Measurements from ENCODE around the gene ADTRP.

Gene ADTRP

GRCh38 chr6:11778036-11778435, 567 bp downstream of the ADTRP start:
- DNase-seq (ENCODE audit: extremely low spot score, insufficient read length, low read depth): no peak
- FAIRE-seq: no peak

DNA sequence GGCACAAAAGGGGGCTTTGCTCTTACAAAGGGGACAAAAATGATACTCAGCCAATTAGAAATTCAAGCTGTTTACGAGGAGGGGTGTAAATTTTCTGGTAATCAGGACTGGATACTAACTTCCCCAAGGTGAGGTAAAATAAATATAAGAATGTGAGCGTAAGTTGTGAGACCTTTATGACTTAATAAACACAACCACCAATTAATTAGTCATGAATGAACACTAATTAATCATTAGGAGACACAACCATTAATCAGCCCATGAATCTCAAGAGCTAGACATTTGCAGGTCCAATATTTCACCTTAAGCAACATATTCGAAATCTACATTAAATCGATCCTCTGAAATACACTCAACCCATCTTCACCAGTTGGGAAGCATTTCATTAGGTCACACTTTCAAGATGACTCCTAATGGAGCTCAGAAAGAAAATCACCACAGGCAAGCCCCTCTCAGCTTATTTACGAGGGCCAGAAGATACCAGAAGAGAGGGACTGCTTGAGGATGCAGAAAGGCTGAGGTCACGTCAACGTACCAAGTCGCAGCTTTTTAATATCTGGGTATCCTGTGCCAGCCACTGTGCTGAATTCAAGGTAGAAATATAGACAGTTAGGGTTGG, 2.7 kb downstream of the ADTRP start:
- FAIRE-seq (no peak), DNase-seq (ENCODE audit: extremely low spot score, insufficient read length, low read depth) (no peak)

DNA sequence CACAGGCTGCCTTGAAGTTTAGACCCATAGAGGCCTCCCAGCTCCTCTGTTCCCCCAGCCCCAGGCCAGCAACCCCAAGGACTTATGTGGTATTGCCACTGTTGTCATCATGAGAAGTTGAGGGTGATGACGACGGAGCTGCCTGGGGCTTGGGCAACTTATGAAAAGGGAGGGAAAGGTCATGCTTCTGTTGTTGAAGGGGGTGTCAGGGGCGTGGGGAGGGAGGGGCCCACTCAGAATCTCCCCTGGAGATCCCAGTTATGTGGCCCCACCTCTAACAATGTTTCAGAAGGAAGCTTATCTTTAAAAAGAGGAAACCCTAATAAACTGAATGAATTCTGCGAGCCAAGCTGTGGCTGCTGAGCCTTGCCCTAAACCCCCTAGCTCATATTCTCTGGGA, 4.2 kb downstream of the ADTRP start:
- no peak for DNase-seq (ENCODE audit: extremely low spot score, insufficient read length, low read depth)
- no peak for FAIRE-seq

DNA sequence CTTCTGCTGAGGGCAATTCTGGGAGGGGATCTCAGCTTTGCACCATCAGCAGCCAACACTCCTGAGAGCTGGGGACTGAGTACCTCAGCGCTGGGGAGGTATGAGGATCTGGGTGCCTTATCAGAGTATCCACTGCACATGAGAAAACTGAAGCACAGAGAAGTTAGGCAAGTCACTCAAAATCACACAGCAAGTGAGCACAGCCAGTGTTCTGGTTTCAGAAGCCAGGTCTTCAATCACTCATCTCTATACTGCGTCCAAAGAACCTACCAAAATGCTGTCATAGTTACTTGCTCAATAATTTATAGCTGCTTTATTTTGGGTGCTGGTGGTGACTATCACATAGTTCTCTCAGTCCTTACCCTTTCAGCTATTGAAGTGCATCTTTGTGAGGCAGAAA, 5.0 kb downstream of the ADTRP start:
- FAIRE-seq: no peak

GRCh38 chr6:11773013-11773412, 5.6 kb downstream of the ADTRP start:
- no peak for DNase-seq (ENCODE audit: extremely low spot score, insufficient read length, low read depth)
- FAIRE-seq: no peak

More for the DNA sequence above, 5.0 kb downstream of the ADTRP start:
- DNase-seq (ENCODE audit: extremely low spot score, insufficient read length, low read depth): no peak

GRCh38 chr6:11772109-11772825, 6.3 kb downstream of the ADTRP start:
- FAIRE-seq: no peak
- no peak for DNase-seq (ENCODE audit: extremely low spot score, insufficient read length, low read depth)

DNA sequence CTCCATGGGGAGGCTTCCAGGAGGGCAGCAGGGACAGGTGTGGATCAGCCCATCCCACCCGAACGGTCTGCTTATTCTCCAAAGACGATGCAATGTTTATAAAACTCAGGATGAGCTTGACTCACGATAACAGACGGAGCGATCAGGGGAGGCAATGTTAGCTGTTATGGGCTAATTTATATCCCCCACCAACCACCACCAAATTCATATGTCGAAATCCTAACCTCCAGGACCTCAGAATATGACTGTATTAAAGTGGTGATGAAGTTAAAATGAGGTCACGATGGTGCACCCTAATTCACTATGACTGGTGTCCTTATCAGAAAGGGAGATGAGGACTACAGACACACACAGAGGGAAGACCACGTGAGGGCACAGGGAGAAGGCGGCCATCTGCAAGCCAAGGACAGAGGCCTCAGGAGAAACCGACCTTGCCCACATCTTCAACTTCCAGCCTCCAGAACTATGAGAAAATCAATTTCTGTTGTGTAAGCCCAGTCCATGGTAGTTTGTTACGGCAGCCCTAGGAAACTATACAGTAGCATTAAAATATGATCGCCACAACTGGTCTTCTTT, 7.0 kb downstream of the ADTRP start:
- no peak for FAIRE-seq
- no peak for DNase-seq (ENCODE audit: extremely low spot score, insufficient read length, low read depth)

- DNase-seq (ENCODE audit: extremely low spot score, insufficient read length, low read depth) (no peak), FAIRE-seq (no peak)
These were observed 7.8 kb downstream of the ADTRP start for GRCh38 chr6:11770546-11771466.

GRCh38 chr6:11769811-11770545, 8.6 kb downstream of the ADTRP start:
- no peak for FAIRE-seq
- DNase-seq (ENCODE audit: extremely low spot score, insufficient read length, low read depth): no peak

DNA sequence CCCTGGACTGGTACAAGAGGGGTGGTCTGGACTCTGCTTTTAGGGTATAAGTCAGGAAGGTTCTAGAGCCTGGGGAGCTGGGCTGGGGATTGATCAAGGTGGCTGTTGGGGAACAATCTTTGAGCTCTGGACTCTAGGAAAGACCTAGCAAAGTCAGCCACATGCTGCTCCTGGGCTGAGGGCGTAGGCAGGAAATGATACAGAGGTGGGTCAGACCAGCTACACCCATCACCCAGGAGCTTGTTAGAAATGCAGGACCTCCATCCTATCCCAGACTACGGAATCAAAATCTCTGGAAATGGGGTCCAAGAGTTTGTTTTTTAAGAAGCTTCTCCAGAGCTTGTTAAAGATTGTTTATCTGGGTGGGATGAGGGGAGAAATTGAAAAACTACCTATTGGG, 9.4 kb downstream of the ADTRP start:
- DNase-seq (ENCODE audit: extremely low spot score, insufficient read length, low read depth) (no peak), FAIRE-seq (no peak)

GRCh38 chr6:11767978-11768756, 10.4 kb downstream of the ADTRP start:
- DNase-seq (ENCODE audit: extremely low spot score, insufficient read length, low read depth) (no peak), FAIRE-seq (no peak)

- DNase-seq (ENCODE audit: extremely low spot score, insufficient read length, low read depth) (no peak), FAIRE-seq (no peak)
These were observed 11.1 kb downstream of the ADTRP start for GRCh38 chr6:11767458-11767857.

- no peak for FAIRE-seq
- DNase-seq (ENCODE audit: extremely low spot score, insufficient read length, low read depth): no peak
These were observed 11.8 kb downstream of the ADTRP start for GRCh38 chr6:11766589-11767450.

- no peak for DNase-seq (ENCODE audit: extremely low spot score, insufficient read length, low read depth)
- no peak for FAIRE-seq
These were observed 12.6 kb downstream of the ADTRP start for GRCh38 chr6:11766043-11766442.

DNA sequence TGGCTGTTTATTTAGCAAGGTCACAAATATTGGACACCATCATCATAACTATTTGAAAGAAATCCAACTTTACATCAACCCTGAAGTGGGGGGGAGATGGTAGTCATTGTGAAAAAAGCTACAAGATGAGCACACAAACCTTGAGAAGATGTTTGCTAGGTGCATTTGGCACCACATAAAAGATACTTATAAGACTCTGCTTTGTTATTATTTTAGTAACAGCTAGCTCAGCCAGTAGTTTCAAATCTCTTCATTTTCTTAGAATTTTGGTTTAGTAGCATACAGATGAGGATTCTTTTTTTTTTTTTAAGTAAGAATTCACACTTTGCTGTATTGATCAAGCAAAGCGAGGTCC, 14.4 kb downstream of the ADTRP start:
- no peak for DNase-seq (ENCODE audit: extremely low spot score, insufficient read length, low read depth)
- no peak for FAIRE-seq

DNA sequence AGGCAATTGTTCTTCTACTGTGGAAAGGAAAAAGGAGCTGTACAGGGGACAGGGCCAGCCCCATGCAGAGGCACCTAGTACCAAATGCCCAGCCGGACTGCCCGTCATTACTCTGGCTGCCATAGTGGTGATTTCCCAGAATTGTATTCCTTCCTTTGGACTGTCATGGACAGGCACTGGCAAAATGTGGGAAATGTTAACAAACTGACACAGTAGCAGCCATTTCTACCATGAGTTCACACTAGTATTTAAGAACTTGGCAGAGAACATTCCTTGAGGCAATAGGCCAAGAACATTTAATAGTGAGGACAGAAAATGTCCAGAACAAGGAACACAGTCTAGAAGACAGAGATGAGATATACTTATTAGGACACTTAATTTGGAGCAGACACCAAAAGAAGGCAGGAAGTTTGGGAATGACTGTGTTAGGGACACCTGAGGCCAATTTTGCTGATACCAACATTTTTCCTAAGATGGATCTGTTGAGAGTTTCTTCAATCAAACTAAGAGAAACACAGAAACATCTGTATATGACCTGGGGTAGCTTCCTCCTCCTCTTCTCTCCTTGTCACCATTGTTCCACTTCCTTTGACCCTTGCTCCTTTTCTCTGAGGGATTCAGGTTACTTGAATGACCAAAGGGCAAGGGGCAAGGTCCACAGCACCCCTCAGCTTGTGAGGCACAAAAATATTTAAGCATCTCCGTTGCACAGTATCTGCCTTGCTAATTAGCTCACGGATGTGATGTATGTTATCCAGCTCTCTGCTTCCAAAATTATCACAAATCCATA, 14.9 kb downstream of the ADTRP start:
- FAIRE-seq (no peak), DNase-seq (ENCODE audit: extremely low spot score, insufficient read length, low read depth) (no peak)

DNA sequence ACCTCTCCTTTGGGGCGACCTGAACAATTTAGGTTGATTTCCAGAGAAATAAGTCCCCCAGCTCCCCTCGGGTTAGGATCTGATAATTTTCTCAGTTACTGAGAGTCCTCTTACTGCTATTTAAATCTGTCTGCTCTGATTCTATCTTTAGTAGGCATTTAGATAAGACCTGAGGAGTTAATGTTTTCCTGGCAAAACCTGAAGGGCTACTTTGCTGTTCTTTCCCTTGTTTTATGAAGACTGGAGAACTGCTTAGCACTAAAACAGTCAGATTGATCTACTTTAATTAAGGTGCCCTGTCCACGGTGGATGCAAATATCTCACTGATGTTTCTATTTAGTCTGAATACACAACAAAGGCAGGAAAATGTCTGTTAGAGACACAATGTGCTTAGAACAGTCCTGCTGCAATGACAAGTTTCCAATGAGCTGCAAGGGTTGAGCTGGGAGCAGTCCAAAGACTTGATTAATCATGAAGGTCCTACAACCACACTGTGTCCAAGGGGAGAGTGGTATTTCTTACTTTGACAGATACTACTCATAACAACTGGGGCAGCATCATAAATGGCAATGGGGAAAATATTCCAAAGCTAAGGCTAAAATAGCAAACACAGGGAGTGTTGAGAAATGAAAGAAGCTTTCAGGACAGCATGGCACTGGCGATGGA, 15.7 kb downstream of the ADTRP start:
- no peak for DNase-seq (ENCODE audit: extremely low spot score, insufficient read length, low read depth)
- FAIRE-seq: no peak

Data from GM18507 (cell line).